Measurements from ENCODE around the gene CCDC8.
"Not testable (repeated sequence)": the region's sequence is repeated elsewhere in the genome, so short reads cannot be mapped to it uniquely, and the experiment has no call there.

CCDC8 gene

DNA sequence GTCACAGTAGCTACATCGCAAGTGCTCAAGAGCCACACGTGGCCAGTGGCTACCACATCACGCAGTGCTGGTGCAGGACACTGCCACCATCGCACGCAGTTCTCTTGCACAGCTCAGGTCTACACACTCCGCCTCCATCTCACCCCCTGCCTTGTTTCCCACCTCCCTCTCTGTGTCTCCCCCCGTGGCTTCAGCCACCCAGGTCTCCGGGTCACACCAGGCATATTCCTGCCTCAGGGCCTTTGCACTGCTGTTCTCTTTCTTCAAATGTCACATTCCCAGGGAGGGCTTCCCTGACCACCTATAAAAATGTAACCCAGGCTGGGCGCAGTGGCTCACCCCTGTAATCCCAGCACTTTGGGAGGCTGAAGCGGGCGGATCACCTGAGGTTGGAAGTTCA, 10.6 kb downstream of the CCDC8 start:
- DNase-seq (ENCODE audit: low spot score) = no peak

DNA sequence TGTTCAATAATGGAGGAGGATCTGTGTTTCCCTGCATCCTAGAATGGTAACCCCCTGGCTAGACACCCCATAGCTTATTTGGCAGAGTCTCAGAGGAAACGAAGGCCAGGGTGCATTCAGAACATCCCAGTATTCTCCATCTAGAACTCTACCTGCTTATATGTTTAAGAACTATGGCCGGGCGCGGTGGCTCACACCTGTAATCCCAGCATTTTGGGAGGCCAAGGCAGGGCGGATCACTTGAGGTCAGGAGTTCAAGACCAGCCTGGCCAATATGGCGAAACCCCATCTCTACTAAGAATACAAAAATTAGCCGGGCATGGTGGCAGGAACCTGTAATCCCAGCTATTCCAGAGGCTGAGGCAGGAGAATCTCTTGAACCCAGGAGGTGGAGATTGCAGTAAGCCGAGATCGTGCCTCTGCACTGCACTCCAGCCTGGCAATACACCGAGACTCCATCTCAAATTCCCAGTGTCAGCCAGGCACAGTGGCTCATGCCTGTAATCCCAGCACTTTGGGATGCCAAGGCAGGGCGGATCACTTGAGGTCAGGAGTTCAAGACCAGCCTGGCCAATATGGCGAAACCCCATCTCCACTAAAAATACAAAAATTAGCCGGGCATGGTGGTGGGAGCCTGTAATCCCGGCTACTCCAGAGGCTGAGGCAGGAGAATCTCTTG, 15.4 kb downstream of the CCDC8 start:
- not testable (repeated sequence) for DNase-seq (ENCODE audit: low spot score)

DNA sequence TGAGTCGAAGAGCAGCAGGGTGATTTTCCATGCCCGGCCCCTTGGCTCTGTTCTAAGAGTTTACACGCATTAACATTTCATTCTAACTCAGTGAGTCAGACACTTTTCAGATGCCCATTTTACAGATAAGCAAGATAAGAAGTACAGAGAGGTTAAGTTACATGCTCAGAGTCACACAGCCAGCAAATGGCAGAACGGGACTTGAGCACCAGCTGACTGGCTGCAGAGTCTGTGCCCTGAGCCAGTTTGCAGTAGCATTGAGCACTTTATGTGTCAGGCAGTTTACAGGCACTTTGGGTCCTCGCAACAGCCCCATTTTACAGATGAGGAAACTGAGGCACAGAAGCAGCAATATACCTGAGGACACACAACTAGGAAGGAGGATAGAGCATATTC, 19.0 kb downstream of the CCDC8 start:
- DNase-seq (ENCODE audit: low spot score) = no peak

DNA sequence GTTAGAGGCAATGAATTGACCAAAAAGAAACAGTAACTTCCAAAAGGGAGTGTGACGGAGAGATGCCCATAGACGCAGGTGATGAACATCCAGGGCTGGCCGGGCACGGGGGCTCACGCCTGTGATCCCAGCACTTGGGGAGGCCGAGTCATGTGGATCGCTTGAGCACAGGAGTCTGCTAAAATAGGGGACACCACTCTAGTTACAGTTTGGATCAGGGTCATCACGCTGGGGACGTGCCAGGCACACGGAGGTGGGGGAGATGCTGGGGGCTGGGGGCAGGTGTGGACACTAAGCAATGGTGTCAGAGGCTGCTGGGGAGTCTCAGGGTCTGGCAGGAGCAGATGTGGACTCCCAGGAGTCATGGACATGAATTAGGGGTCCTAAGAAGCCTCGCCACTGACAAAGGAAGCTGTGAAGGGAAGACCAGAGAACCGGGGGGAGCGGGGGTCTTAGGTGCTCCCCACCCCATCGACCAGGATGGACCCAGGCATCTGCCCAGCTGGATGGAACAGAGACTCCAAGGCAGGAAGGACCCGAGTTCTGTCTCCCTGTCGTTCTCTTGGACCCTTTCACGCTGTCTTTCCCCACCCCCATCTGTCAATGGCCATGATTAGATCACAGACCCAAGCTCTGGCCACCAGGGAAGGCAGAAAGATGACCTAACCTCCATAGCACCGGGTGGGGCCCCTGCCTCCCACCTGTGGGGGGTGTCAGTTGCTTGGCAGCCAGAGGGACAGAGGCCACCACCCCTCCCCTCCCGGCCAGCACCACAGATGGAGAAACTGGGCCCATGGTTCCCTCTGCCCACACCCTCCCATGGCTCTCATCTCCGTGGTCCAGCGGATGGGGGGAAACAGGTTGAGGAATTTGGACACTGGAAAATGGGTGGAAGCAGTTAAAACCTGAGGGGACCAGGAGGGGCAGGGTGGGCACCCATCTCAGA, 19.6 kb downstream of the CCDC8 start:
- DNase-seq (ENCODE audit: low spot score) = no peak

DNA sequence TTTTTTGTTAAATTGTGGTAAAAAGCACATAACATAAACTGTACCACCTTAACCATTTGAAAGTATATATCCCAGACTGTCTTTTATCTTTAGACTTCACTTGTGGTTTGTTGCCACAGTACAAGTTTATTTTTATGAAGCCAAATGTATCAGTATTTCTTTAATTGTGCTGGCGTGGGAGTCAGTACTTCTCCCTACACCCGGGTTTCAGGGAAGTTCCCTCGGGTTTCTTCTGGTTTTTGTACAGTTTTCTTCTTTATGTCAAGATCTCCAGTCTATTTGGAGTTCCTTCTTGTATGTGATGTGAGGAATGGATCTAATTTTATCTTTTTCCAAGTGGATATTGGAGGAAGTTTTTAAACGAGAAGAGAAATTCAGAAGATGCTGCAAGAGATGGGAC, 20.5 kb downstream of the CCDC8 start:
- DNase-seq (ENCODE audit: low spot score) = no peak

DNA sequence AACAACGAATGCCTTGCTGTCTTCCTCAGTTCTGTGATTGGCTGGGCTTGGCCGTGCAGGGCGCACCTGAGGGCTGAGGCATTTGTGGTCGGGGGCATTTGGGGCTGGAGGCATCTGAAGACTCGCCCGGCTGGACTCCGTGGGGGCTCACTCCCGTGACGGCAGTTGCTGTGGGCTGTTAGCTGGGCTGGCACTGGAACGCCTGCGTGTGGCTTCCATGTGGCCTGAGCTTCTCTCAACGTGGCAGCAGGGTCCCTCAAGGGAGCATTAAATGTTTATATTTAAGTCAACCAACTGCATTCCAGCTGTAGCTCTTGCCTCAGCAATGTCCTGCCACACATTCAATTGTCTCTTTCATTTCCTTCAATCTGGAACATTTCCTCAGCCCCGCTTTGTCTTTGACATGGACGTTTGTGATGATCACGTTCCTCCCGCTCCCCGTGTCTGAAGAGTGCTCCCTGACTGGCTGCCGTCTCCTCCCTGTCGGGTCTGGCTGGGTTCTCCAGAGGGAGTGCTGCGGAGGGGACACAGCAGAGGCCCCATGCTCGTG, 21.0 kb downstream of the CCDC8 start:
- DNase-seq (ENCODE audit: low spot score) = no peak

DNA sequence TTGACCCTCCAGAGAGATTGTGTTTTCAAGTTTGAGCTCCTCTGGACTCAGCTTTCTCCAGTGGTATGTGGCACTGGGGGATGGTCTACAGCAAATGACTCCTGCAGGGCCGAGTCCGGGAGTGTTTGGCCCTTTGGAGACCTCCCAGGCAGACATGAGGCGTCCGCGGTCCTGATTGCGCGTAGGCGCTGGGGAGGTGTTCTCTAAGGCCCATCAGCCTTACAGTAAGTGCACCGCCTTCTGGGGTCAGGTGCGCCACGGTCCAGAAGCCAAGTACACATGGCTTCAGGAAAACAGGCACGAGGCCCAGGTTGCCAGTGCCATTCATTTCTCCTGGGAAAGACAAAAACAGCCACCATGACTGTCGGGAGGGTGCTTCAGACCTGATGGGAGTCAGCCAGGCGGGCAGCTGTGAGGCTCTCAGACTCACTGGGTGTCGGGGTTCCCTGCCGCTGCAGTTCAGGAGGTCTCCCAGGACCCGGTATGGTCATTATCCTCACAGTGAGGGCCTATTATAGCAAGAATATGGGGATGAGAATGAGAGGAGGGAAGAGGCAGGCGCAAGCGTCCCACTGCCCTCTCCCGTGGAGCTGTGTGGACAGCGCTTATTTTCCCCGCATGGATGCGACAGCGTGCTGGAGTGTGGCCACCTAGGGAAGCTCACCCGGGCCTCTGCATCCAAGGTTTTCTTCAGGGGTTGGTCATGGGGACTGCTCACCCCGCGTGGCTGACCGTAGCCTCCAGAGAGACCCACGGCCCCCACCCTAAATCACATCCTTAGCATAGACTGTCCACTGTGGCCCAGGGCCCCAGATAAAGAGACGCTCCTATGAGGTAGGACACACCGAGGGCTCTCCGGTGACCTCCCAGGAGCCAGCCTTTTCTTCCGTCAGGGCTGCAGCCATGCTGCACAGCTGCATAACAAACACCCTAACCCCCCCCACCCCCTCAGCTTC, 21.8 kb downstream of the CCDC8 start:
- DNase-seq (ENCODE audit: low spot score) = no peak

DNA sequence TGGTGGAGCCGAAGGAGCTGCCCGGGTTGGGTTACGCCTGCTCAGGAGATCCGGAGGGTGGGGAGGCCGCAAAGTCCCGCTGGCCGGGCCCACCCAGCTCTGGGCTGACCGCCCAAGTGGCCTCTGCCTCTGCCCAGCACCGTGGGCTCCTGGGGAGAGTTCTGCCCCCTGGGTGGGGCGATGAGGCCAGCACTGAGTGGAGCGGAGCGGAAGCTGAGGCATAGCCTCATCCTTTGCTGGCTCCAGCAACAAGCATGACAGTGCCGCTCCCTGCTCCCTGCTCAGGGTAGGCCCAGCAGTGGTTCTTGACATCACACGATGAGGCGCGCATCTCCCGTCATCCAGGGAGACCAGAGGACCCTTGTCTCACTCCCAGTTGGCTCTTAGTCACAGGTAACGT, 22.5 kb downstream of the CCDC8 start:
- no peak for DNase-seq (ENCODE audit: low spot score)

DNA sequence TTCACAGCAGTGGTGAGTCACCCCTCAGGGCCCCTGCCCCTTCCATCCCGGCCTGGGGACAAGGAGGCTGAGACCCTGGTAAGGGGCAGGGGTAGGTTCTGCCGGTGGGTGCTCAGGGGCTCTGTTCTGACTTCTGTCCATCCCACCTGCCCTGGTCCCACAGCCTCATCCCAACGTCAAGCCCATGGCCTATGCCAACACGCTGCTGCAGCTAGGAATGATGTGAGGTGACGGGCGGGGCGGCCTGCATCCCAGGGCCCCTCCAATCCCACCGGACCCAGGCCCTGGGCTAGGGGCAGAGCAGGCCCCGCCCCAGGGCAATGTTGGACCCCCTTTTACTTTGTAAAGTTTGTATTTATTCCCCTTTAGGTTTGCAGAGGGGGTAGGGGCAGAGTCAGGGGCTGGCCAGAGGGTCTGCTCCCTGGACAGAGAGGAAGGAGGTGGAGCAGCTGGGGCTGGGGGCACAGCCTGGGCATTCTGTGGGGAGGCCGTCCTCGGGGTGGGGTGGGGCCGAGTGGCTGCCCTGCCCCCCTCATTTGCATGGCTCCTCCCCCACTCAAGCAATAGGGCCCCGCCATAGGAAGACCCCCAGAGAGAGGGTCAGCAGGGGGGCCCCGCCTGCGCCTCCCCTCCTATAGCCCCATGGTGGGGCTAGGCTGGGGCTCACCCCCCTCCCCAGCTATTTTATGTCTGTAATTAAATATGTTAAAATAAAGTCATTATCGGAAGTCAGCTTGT, 23.1 kb downstream of the CCDC8 start:
- no peak for DNase-seq (ENCODE audit: low spot score)

DNA sequence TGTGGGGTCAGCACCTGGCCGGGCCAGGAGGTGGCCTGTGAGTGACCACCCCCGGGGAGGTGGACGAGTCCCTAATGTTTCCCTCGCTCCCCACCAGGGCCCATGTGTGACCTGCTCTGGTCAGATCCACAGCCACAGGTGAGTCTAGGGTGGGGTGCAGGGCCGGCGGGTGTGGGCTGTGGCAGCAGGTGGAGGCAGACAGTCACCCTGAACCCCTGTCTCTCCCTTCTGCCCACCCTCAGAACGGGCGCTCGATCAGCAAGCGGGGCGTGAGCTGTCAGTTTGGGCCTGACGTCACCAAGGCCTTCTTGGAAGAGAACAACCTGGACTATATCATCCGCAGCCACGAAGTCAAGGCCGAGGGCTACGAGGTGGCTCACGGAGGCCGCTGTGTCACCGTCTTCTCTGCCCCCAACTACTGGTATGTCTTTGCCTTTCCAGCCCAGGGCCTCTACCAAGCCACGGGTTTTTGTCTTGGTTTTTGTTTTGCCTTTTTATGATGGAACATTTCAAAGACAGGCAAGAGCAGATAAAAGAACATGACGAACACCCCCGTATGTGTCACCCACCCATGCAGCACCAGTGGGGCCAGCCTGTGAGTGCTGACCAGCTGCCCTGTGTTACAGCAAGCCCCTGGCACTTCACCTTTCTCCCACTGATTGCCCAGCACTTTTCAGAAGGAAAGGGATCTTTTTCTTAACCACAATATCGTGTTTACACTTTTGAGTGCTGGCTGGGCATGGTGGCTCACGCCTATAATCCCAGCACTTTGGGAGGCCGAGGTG, 24.9 kb downstream of the CCDC8 start:
- DNase-seq (ENCODE audit: low spot score) = no peak

DNA sequence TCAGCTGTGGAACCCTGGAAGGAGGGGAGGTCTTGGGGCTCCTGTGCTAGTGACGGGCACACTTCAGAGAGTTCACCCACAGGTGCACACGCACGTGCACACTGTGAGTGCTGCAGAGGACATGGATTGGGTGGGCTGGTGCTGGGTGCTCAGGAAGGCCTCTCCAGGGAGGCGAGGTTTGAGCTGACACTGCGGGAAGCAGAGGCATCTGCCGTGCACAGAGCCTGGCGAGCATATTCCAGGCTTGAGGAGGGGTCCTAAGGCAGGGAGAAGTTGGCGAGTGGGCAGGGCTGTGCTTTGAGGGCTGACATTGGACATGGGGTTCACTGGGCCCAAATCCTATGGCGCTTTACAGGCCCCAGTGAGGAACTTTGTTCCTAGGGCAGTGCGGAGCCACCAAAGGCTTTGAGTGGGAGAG, 25.6 kb downstream of the CCDC8 start:
- no peak for DNase-seq (ENCODE audit: low spot score)

DNA sequence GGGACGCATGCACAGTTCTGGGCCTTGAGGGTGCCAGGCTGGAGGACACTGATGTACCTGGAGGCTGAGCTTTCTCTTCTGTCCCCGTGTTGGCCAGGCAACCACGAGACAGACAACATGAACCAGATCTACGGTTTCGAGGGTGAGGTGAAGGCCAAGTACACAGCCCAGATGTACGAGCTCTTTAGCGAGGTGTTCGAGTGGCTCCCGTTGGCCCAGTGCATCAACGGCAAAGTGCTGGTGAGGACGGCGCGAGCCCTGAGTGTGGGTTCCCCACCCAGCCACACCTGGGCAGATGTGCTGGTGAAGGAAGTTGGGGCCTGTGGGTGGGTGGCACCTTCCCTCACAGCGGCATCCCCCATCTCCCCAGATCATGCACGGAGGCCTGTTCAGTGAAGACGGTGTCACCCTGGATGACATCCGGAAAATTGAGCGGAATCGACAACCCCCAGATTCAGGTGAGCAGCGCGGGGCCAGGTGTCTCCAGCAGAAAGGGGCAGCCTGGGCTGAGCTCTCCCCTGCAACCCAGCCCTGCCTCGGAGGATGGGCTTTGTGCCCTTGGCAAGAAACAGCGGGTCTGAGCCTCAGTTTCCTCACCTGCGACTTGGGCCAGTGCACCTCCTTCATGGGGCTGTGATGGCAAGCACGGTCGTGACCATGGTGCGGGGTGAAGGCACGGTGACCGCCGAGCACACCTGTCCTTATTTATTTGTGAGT, 26.2 kb downstream of the CCDC8 start:
- no peak for DNase-seq (ENCODE audit: low spot score)

DNA sequence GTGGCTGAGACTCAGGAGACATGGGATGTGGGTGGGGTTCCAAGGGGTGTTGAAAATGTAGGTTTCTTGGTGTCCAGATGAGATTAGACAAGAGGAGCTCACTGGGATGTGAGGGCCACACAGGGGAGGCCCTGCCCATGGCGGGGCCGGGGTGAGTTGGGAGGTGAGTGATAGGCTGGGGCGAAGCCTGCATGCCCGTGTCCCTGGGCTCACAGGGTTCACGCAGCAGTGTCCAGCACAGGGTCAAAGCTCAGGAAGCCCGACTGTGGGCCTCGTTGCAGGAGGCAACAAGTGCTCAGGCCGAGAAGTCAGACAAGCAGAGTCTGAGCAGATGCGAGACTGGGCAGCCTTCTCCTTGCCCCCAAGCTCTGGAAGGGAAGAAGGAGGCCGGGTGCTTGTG, 27.2 kb downstream of the CCDC8 start:
- DNase-seq (ENCODE audit: low spot score) = no peak

DNA sequence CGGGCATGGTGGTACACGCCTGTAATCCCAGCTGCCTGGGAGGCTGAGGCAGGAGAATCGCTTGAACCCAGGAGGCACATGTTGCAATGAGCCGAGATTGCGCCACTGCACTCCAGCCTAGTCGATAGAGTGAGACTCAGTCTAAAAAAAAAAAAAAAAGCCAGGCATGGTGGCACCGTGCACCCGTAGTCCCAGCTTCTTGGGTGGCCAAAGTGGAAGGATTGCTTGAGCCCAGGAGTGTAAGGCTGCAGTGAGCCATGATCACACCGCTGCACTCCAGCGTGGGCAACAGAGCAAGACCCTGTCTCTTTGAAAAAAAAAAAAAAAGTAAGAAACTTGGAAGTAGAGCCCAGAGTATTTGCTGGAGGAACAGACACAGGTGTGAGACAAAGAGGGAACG, 27.7 kb downstream of the CCDC8 start:
- no peak for DNase-seq (ENCODE audit: low spot score)

DNA sequence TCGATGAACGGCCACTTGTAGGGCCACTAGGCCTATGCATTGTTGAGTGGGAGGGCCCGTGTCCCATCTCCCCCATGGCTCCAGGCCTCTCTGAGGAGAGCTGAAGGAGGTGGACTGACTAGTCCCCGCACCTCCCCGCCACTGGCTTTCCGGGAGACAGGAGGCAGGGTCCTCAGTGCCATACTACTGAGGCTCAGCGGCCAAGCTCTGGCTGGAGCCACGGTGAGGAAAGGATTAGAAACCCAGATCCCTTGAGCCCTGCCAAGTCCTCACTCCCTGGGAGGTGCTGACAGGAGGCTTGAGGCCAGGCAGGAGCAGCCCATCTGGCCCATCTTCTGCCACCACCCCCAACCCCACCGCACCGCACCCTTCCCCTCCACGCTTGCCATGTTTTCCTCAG, 29.0 kb downstream of the CCDC8 start:
- DNase-seq (ENCODE audit: low spot score) = peak; percentile 83

DNA sequence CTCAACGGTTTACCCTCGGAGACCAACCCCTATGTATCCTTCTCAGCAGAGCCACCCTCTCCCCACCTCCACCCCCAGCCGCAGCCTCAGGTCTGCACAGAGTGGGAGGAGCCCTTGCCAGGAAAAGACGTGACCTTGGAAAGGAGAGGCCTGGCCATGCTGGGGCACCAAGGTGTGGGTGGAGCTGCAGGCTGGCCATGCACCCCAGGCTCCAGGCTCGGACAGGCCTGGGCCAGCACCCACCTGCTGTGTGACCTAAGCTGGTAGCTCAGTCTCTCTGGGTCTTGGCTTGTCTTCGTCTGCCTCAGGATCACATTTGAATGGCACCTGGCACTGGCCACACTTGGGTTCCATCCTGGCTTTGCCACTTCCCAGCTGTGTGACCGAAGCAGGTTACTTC, 29.5 kb downstream of the CCDC8 start:
- peak; percentile 20 for DNase-seq (ENCODE audit: low spot score)

DNA sequence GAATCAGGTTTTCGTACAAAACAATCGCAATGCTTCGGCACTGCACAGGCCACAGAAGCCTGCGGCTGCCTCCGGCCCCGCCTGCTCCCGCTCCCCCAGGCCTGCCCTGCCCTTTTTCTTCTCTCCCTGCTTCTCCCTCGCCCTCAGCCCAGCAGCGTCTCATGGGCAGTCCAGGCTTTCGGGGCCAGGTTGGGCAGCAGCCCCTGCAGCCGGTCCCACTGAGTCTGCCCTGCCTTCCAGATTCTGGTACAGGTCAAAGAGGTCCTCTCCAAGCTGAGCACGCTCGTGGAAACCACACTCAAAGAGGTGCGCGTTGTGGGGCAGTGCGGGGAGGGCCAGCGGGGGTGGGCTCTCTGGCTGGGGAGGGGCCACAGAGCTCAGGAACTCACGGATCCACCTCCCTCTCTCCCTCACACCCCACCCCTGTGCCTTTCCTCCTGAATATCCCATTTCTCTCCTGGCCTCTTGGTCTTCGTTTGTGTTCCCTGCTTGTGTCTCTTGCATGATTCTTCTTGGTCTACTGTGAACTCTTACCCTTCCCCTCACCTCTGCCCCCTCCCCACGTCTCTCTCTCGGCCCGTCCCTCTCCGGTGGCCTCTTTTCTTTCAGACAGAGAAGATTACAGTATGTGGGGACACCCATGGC, 30.1 kb downstream of the CCDC8 start:
- no peak for DNase-seq (ENCODE audit: low spot score)

DNA sequence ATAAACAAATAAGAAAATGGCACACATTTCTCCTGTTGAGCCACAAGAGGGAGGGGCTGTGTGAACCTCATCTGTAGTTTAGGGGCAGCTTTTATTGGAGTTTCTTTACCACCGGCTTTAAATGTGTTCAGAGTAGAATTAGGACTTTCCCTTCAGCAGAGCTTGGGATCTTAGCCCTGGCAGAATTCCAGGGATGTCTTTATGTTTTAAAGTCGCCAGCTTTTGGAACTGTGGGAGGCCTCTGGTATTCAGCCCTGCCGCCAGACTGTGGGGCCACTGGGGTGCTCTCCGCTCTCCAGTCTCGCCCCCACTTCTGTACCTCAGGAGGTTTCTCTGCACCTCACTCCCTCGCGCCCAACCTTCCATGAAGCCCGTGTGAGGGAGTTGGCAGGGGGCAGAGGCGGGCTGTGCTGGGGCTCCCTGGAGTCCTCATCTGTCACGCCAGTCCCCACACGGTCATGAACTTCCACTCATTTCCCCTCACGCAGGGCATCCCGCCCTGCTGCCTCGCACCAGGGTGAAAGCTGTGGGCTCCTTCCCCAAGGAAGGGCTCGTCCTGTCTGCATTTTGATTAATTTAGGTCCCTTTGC, 31.5 kb downstream of the CCDC8 start:
- no peak for DNase-seq (ENCODE audit: low spot score)

DNA sequence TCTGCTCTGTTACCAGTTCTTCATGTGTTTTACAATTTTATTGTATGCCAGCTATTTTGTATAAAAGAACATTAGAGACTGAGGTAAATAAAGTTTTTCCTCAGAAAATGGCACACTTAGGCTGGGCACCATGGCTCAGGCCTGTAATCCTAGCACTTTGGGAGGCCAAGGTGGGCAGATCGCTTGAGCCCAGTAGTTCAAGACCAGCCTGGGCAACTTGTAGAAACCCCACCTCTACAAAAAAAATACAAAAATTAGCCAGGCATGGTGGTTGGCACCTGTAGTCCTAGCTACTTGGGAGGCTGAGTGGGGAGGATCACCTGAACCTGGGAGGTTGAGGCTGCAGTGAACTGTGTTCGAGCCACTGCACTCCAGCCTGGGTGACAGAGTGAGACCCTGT, 32.0 kb downstream of the CCDC8 start:
- DNase-seq (ENCODE audit: low spot score) = no peak

All from D341Med (cell line).